ENCODE measurements around the gene PODN. TPM values are rescaled to one million over a fixed set of nuclear protein-coding genes. Genes with fewer than 3 reads are reported as not detected.

Gene PODN
- total RNA-seq, 1 experiment from 2014 or later = 0.23 TPM

GRCh38 chr1:53026254-53026653 is 35.8 kb upstream of the PODN start:
- no peak overlapping the region for H3K4me3 ChIP-seq (ENCODE audit: low read depth in 2 of 2, low read length in 2 of 2)
- POLR2A ChIA-PET = no interaction called here
- no peak overlapping the region for H3K27ac ChIP-seq (ENCODE audit: low read length)
- H3K27me3 ChIP-seq (ENCODE audit: control insufficient read depth, insufficient read depth, low read length) = no peaks in the 10 kb centered on the region
- no TSS peak for BruUV-seq (replicated peaks)
- in situ Hi-C loops (cut with HindIII; ENCODE audit: low pct_unique_long_range_greater_than_20kb, low sequenced_read_pairs) = no loop called here
- H3K36me3 ChIP-seq (ENCODE audit: control insufficient read depth, insufficient read depth, low read length) = no peaks in the 10 kb centered on the region
- intact Hi-C loops (cut with micrococcal nuclease; ENCODE audit: unreplicated experiment) = no loop called here
- DNase-seq (ENCODE audit: low read depth, low spot score) (no peak), ATAC-seq (no peak)
- TF ChIP-seq SIN3A (IDR thresholded peaks at IDR 0.05; ENCODE audit: borderline replicate concordance, insufficient read depth, low read depth, low read length) (no peak), REST (IDR thresholded peaks at IDR 0.05; ENCODE audit: insufficient read depth in 1 of 2, low read depth in 2 of 2, low read length in 1 of 2) (no peak), TCF7L2 (IDR thresholded peaks at IDR 0.05; ENCODE audit: low read depth, low read length) (no peak), CTCF (IDR thresholded peaks at IDR 0.05) (no peak), POLR2AphosphoS5 (IDR thresholded peaks at IDR 0.05; ENCODE audit: low read depth, low read length) (no peak)
- H3K4me1 ChIP-seq (ENCODE audit: control insufficient read depth, insufficient read depth, low read length) = no peaks in the 10 kb centered on the region
- H3K9me3 ChIP-seq (ENCODE audit: control insufficient read depth, insufficient read depth, low read depth, low read length) = no peaks in the 10 kb centered on the region
- CTCF ChIA-PET = no interaction called here

GRCh38 chr1:53031732-53032131 is 30.3 kb upstream of the PODN start:
- Histone ChIP-seq H3K36me3 (ENCODE audit: control insufficient read depth, insufficient read depth, low read length) (no peaks in the 10 kb centered on the region), H3K27me3 (ENCODE audit: control insufficient read depth, insufficient read depth, low read length) (no peaks in the 10 kb centered on the region), H3K9me3 (ENCODE audit: control insufficient read depth, insufficient read depth, low read depth, low read length) (no peaks in the 10 kb centered on the region), H3K4me3 (ENCODE audit: low read depth in 2 of 2, low read length in 2 of 2) (no peak overlapping the region), H3K4me1 (ENCODE audit: control insufficient read depth, insufficient read depth, low read length) (no peaks in the 10 kb centered on the region), H3K27ac (ENCODE audit: low read length) (no peak overlapping the region)
- ChIA-PET CTCF (no interaction called here), POLR2A (no interaction called here)
- no TSS peak for BruUV-seq (replicated peaks)
- no peak for DNase-seq (ENCODE audit: low read depth, low spot score)
- in situ Hi-C loops (cut with HindIII; ENCODE audit: low pct_unique_long_range_greater_than_20kb, low sequenced_read_pairs) (no loop called here), intact Hi-C loops (cut with micrococcal nuclease; ENCODE audit: unreplicated experiment) (no loop called here)
- no peak for ATAC-seq
- TF ChIP-seq POLR2AphosphoS5 (IDR thresholded peaks at IDR 0.05; ENCODE audit: low read depth, low read length) = no peak

- H3K9me3 ChIP-seq (ENCODE audit: control insufficient read depth, insufficient read depth, low read depth, low read length) = no peaks in the 10 kb centered on the region
- intact Hi-C loops (cut with micrococcal nuclease; ENCODE audit: unreplicated experiment) (no loop called here), in situ Hi-C loops (cut with HindIII; ENCODE audit: low pct_unique_long_range_greater_than_20kb, low sequenced_read_pairs) (no loop called here)
- ATAC-seq (no peak), DNase-seq (ENCODE audit: low read depth, low spot score) (no peak)
- CTCF ChIA-PET = no interaction called here
- no peaks in the 10 kb centered on the region for H3K36me3 ChIP-seq (ENCODE audit: control insufficient read depth, insufficient read depth, low read length)
- TF ChIP-seq REST (IDR thresholded peaks at IDR 0.05; ENCODE audit: insufficient read depth in 1 of 2, low read depth in 2 of 2, low read length in 1 of 2) (no peak), CTCF (IDR thresholded peaks at IDR 0.05) (no peak), POLR2AphosphoS5 (IDR thresholded peaks at IDR 0.05; ENCODE audit: low read depth, low read length) (no peak), TCF7L2 (IDR thresholded peaks at IDR 0.05; ENCODE audit: low read depth, low read length) (no peak), SIN3A (IDR thresholded peaks at IDR 0.05; ENCODE audit: borderline replicate concordance, insufficient read depth, low read depth, low read length) (no peak)
- no peak overlapping the region for H3K4me3 ChIP-seq (ENCODE audit: low read depth in 2 of 2, low read length in 2 of 2)
- no peaks in the 10 kb centered on the region for H3K27me3 ChIP-seq (ENCODE audit: control insufficient read depth, insufficient read depth, low read length)
- H3K27ac ChIP-seq (ENCODE audit: low read length) = no peak overlapping the region
- POLR2A ChIA-PET = no interaction called here
- no TSS peak for BruUV-seq (replicated peaks)
- no peaks in the 10 kb centered on the region for H3K4me1 ChIP-seq (ENCODE audit: control insufficient read depth, insufficient read depth, low read length)
Measured at GRCh38 chr1:53037159-53037558, 24.9 kb upstream of the PODN start.

All from Panc1 (cell line).